NB4 (cell line): ENCODE results near the gene CELF4.

Experiments used
- MYC ChIP-seq: IDR thresholded peaks from 2 replicates; pipeline ENCODE4 v1.6.1; 2011; ENCODE audit warnings: low read depth, low read length
- POLR2A ChIP-seq: IDR thresholded peaks from 2 replicates; pipeline ENCODE4 v1.6.1; 2011; ENCODE audit warnings: mild to moderate bottlenecking; ENCODE audit not compliant: insufficient read length; ENCODE audit errors: extremely low read depth
- TF ChIP-seq, protein P1 (sequence below): IDR thresholded peaks from one replicate; pipeline ENCODE4 v1.5.1; 2012; ENCODE audit warnings: low read depth, low read length
- TF ChIP-seq, protein P2 (sequence below): IDR thresholded peaks from 2 replicates; pipeline ENCODE4 v1.6.1; 2011; ENCODE audit warnings: low read depth, low read length

DNA sequence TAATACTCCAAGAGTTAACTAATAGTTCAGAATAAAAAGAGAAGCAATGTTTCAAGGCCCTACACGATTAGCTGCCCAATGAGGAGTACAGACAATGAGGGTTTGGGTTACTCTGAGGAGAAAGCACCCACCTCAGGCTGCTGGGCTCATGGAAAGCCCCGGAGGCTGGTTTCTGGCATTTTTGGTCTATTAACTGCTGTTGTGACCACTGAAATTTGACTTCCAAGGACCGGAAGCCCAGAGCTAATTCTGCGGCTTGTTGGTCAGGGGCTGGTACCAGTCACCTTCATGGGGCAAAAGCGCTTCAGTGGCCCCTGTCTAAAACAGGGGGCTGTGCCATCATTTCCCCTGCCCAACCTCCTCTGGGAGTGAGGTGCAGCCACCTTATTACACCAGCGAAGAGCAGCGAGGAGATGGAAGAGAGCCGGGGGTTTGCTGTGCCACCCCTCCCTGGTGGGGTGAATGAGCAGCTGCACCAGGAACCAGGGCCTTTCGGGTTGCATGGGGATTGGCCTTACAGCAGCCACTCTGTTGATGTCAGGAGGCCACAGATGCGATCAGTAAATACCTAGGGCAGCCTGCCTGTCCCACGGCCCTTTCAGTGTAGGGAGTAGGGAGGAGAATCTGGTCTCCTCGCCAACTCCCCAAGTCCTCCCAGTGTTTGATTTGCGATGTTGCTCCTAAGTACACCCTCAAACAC lies 131.3 kb downstream of the CELF4 start:
- TF ChIP-seq, protein P1, sequence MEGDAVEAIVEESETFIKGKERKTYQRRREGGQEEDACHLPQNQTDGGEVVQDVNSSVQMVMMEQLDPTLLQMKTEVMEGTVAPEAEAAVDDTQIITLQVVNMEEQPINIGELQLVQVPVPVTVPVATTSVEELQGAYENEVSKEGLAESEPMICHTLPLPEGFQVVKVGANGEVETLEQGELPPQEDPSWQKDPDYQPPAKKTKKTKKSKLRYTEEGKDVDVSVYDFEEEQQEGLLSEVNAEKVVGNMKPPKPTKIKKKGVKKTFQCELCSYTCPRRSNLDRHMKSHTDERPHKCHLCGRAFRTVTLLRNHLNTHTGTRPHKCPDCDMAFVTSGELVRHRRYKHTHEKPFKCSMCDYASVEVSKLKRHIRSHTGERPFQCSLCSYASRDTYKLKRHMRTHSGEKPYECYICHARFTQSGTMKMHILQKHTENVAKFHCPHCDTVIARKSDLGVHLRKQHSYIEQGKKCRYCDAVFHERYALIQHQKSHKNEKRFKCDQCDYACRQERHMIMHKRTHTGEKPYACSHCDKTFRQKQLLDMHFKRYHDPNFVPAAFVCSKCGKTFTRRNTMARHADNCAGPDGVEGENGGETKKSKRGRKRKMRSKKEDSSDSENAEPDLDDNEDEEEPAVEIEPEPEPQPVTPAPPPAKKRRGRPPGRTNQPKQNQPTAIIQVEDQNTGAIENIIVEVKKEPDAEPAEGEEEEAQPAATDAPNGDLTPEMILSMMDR, result no peak
- TF ChIP-seq POLR2A, result no peak
- TF ChIP-seq, protein P2, sequence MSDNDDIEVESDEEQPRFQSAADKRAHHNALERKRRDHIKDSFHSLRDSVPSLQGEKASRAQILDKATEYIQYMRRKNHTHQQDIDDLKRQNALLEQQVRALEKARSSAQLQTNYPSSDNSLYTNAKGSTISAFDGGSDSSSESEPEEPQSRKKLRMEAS, result no peak
- TF ChIP-seq MYC, result no peak
